ENCODE results near the gene PRSS8.

Gene PRSS8

DNA sequence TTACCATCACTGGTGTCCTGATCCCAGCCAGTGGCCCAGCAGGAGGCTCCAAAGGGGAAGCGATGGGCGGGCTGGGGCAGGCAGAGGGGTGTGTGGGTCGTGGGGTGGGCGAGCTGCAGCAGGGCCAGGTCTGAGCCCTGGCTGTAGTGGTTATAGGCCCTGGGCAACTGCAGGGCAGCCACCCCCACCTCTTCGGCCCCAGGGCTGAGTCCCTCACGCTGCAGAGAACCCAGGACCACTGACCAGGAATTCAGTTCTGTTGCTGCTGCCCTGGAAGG lies 49.0 kb downstream of the PRSS8 start:
- in situ Hi-C loops (cut with MboI; ENCODE audit: low pct_unique_long_range_greater_than_20kb, low sequenced_read_pairs): no loop called here
- no peak for DNase-seq

DNA sequence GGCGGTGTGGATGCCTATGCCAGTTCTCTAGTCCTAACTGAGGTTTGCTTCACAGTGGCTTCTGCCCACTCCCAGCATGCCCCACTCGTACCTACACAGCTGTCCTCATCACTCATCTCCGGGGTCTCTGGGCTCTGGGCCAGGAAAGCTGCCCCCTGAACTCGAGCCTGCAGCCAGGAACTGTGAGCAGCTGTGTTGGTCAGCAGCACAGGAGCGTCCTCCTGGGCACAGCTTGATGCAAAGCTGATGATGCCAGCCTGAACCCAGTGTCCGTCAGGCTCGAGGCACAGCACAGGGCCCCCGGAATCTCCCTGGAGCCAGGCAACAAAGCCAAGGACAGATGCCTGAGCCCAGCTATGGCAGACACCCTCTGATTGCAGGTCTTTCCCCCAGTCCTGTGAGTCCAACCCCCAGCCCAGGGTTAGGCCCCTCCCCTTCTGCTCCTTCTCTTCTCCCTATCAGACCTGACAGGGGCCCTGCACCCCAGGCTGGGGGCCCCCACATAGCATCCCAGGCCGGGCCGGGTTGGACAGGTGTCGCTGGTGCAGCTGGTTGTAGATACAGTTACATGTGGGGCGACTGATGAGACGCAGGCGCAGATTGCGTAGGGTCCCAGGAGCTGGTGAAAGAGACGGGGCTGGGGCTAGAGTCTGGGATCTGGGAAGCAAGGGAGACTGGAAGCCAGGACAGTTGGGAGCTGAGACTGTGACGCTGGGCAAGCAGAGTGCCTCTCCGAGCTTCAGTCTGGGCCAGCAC lies 49.5 kb downstream of the PRSS8 start:
- no peak for DNase-seq
- in situ Hi-C loops (cut with MboI; ENCODE audit: low pct_unique_long_range_greater_than_20kb, low sequenced_read_pairs): no loop called here

GRCh38 chr16:31085411-31085810 lies 50.1 kb downstream of the PRSS8 start:
- in situ Hi-C loops (cut with MboI; ENCODE audit: low pct_unique_long_range_greater_than_20kb, low sequenced_read_pairs): no loop called here
- DNase-seq: no peak

DNA sequence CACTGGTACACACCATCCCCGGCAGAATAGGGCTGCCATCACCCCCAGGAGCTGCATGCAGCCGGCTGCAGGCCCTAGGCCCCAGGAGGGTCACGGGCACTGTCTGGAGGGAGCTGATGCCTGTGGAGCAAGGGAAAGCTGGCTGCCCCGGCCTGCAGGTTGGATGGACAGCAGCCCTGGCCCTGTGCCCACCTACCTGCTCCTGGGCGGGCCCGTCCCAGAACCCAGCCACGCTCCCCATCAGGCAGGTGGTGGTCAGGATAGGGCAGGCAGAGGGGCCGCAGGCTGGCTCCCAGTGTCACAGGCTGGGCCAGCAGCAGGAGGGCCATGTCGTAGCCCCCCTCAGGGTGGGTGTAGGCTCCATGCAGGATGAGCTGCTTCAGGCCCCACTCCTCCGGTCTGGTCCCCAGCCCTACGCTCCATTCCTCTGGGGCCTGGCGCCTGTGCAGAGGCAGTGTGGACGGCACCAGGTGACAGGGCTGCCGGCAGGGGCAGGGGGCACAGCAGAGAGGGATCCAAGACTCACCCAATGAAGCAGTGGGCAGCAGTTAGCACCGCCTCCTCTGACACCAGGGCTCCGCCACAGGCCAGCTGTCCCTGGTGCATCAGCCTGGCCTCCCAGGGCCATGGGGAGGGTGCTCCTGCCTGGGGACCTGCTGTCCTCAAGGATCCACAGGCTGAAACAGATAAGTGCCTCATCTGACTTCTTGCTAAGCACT lies 50.8 kb downstream of the PRSS8 start:
- DNase-seq: no peak
- in situ Hi-C loops (cut with MboI; ENCODE audit: low pct_unique_long_range_greater_than_20kb, low sequenced_read_pairs): no loop called here

GRCh38 chr16:31083981-31084380 lies 51.5 kb downstream of the PRSS8 start:
- no peak for DNase-seq
- in situ Hi-C loops (cut with MboI; ENCODE audit: low pct_unique_long_range_greater_than_20kb, low sequenced_read_pairs): no loop called here

- in situ Hi-C loops (cut with MboI; ENCODE audit: low pct_unique_long_range_greater_than_20kb, low sequenced_read_pairs): no loop called here
- no peak for DNase-seq
These were observed 52.0 kb downstream of the PRSS8 start for GRCh38 chr16:31083556-31083955.

DNA sequence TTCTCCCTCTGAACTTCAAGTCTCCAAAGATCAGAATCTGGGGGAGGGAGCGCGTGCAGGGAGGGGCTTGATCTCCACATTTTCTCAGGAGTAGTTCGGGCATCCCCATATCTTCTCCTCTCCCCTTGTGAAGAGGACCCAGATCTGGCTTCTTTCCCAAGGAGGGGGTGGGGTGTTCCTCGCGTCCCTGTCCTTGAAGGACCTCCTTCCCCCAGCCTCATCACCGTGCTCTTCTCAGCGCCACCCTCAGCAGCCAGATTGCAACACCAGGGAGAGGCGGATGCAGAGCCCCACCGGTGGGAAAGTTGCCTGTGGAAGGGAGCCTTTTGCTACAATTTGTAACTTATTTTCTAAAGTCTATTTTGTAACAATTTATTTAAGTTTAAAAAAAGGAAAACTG lies 52.4 kb downstream of the PRSS8 start:
- in situ Hi-C loops (cut with MboI; ENCODE audit: low pct_unique_long_range_greater_than_20kb, low sequenced_read_pairs): no loop called here
- DNase-seq: no peak

- in situ Hi-C loops (cut with MboI; ENCODE audit: low pct_unique_long_range_greater_than_20kb, low sequenced_read_pairs): no loop called here
- DNase-seq: no peak
These were observed 53.0 kb downstream of the PRSS8 start for GRCh38 chr16:31082368-31083045.

All from KBM-7 (cell line).